ENCODE data around the gene GPX7.

Gene GPX7

DNA sequence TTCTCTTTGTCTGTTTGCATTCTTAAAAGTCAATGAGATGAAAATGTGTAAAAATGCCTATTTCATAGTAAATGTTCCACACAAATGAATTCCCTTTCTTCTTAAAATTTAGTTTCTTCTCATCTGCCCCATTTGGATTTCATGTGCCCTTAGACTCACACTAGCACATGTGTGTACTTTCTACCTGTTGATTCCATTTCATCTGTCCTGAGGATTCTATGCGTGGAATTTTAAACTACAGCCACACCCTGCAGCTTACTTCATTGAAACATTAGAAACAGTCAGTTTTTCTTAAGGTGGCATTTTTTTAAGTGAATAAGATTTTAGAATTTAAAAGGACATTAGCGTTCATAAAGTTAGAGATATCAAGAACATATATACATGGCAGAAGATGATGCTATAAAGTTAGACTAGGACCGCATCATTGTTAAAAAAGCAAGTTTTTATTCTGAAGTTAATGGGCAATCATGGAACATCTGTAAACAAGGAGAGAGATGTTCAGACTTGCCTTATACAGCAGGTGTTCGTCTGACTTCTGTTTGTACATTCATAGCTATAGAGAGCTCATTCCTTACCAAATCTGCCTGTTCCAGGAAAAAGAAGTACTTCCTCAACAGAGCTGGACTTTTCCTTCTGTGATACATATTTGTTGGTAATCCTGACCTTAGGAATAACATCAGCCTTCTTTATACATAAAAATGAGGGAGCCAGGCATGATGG lies 45.4 kb upstream of the GPX7 start:
- no peak overlapping the region for H3K4me3 ChIP-seq (ENCODE audit: low read depth, low read length)
- TF ChIP-seq, protein P1, sequence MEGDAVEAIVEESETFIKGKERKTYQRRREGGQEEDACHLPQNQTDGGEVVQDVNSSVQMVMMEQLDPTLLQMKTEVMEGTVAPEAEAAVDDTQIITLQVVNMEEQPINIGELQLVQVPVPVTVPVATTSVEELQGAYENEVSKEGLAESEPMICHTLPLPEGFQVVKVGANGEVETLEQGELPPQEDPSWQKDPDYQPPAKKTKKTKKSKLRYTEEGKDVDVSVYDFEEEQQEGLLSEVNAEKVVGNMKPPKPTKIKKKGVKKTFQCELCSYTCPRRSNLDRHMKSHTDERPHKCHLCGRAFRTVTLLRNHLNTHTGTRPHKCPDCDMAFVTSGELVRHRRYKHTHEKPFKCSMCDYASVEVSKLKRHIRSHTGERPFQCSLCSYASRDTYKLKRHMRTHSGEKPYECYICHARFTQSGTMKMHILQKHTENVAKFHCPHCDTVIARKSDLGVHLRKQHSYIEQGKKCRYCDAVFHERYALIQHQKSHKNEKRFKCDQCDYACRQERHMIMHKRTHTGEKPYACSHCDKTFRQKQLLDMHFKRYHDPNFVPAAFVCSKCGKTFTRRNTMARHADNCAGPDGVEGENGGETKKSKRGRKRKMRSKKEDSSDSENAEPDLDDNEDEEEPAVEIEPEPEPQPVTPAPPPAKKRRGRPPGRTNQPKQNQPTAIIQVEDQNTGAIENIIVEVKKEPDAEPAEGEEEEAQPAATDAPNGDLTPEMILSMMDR (IDR thresholded peaks at IDR 0.05; ENCODE audit: low read depth, low read length, missing control alignments) = no peak
- in situ Hi-C loops (cut with HindIII; ENCODE audit: low sequenced_read_pairs) = no loop called here
- DNase-seq (ENCODE audit: low read depth) = no peak

DNA sequence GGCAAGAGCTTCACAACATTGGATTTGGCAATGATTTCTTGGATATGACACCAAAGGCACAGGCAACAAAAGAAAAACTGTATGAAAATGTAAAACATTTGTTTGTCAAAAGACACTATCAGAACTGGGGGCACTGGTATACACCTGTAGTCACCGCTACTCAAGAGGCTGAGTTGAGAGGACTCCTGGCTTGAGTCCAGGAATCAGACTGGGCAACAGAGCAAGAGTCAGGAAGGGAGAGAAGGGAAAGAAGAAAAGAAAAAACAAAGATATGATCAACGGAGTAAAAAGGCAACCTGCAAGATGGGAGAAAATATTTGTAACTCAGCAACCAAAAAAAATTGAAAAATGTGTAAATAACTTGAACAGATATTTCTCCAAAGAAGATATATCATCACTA lies 43.2 kb upstream of the GPX7 start:
- TF ChIP-seq, protein P1 (IDR thresholded peaks at IDR 0.05; ENCODE audit: low read depth, low read length, missing control alignments) = no peak
- DNase-seq (ENCODE audit: low read depth) = no peak
- in situ Hi-C loops (cut with HindIII; ENCODE audit: low sequenced_read_pairs) = no loop called here
- no peak overlapping the region for H3K4me3 ChIP-seq (ENCODE audit: low read depth, low read length)

DNA sequence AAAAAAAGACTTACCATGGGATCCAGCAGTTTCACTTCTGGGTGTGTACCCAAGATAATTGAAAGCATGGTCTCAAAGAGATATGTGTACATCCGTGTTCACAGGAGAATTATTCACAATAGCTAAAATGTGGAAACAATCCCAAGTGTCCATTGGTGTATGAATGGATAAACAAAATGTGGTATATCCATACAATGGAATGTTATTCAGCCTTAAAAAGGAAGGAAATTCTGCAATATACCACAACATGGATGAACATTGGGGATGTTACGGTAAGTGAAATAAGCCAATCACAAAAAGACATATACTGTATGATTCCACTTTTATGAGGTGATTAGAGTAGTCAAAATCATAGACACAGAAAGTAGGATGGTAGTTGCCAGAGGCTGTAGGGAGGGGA lies 42.3 kb upstream of the GPX7 start:
- in situ Hi-C loops (cut with HindIII; ENCODE audit: low sequenced_read_pairs) = no loop called here
- TF ChIP-seq, protein P1 (IDR thresholded peaks at IDR 0.05; ENCODE audit: low read depth, low read length, missing control alignments) = no peak
- H3K4me3 ChIP-seq (ENCODE audit: low read depth, low read length) = no peak overlapping the region
- no peak for DNase-seq (ENCODE audit: low read depth)

DNA sequence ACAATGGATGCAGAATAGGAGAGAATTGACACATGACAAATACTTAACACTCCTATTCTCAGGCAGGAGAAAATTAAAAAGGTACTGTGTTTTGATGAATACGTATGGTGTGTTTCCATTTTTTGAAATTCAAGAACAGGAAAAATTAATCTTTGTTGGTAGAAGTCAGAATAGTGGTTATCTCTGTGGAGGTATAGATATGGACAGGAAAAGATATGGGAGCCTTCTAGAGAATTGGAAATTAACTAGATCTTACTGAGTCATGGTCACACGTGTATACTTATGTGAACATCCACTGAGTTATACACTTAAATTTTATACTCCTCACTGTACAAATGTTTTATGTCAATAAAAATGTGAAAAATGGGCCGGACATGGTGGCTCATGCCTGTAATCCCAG lies 39.4 kb upstream of the GPX7 start:
- H3K4me3 ChIP-seq (ENCODE audit: low read depth, low read length) = no peak overlapping the region
- TF ChIP-seq, protein P1 (IDR thresholded peaks at IDR 0.05; ENCODE audit: low read depth, low read length, missing control alignments) = no peak
- no peak for DNase-seq (ENCODE audit: low read depth)
- in situ Hi-C loops (cut with HindIII; ENCODE audit: low sequenced_read_pairs) = no loop called here

DNA sequence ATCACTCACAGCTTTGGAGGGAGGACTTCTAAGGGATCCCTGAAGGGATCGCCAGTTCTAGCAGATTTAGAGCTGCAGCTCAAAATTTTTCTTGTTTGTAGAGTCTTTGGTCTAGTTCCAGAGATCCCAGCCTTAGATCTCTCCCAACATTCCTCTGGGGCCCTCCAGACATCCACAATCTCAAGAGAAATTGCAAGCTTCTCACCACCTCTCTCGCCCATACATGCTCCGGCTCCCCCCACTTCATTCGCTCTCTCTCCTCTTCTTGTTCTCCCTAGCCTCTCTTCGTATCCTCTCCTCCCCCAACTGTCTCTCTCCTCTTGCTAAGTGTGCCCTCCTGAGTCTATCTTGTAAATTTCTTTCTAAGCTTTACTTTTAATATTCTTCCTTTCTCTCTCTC lies 34.2 kb upstream of the GPX7 start:
- TF ChIP-seq, protein P1 (IDR thresholded peaks at IDR 0.05; ENCODE audit: low read depth, low read length, missing control alignments) = no peak
- no peak for DNase-seq (ENCODE audit: low read depth)
- in situ Hi-C loops (cut with HindIII; ENCODE audit: low sequenced_read_pairs) = no loop called here
- no peak overlapping the region for H3K4me3 ChIP-seq (ENCODE audit: low read depth, low read length)

DNA sequence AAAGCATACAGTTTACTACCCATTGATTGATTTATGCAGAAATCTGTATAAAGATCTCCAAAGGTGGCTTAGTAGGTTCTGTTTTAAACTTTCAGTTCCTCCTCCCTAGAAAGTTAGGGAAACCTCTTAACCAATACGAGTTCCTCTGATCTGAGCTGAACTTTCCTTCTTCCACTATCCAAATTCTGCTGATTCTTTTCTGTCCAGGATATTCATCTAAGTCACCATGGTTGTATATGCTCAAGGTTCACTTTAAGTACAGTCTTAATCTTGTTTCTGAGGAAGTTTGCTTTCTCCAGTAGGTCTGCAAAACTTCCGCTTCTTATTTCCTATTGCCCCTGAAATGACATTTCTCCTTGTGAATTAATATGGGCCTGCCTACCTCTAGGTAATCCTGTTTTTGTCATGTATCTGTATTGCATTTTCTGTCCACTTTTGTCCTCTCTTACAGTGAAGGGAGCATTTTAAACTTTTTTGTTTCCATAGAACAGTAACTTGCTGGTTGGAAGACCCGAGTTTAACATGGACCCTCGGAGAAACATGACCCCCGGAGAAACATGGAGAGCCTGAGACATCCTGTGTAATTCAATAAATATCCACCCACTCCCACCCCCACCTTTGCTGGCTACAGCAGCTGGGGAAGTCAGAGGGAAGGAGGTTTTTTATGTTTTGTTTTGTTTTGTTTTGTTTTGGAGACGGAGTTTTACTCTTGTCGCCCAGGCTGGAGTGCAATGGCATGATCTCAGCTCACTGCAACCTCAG lies 32.5 kb upstream of the GPX7 start:
- DNase-seq (ENCODE audit: low read depth) = no peak
- TF ChIP-seq, protein P1 (IDR thresholded peaks at IDR 0.05; ENCODE audit: low read depth, low read length, missing control alignments) = no peak
- in situ Hi-C loops (cut with HindIII; ENCODE audit: low sequenced_read_pairs) = loop anchor here (5.0 kb wide), 2 partner anchors 38 to 93 kb away; no protein-coding TSS in a partner anchor
- no peak overlapping the region for H3K4me3 ChIP-seq (ENCODE audit: low read depth, low read length)

Data from astrocyte of the cerebellum (primary cell).